ENCODE measurements around the gene PBXIP1. TPM values are rescaled to one million over a fixed set of nuclear protein-coding genes. Genes with fewer than 3 reads are reported as not detected.

Gene PBXIP1
- total and polyA plus RNA-seq, 2 of the 13 experiments (the other 11 are each of a cell fraction or from before 2014, with no cell fraction given), result 16.3 to 31.9 TPM

DNA sequence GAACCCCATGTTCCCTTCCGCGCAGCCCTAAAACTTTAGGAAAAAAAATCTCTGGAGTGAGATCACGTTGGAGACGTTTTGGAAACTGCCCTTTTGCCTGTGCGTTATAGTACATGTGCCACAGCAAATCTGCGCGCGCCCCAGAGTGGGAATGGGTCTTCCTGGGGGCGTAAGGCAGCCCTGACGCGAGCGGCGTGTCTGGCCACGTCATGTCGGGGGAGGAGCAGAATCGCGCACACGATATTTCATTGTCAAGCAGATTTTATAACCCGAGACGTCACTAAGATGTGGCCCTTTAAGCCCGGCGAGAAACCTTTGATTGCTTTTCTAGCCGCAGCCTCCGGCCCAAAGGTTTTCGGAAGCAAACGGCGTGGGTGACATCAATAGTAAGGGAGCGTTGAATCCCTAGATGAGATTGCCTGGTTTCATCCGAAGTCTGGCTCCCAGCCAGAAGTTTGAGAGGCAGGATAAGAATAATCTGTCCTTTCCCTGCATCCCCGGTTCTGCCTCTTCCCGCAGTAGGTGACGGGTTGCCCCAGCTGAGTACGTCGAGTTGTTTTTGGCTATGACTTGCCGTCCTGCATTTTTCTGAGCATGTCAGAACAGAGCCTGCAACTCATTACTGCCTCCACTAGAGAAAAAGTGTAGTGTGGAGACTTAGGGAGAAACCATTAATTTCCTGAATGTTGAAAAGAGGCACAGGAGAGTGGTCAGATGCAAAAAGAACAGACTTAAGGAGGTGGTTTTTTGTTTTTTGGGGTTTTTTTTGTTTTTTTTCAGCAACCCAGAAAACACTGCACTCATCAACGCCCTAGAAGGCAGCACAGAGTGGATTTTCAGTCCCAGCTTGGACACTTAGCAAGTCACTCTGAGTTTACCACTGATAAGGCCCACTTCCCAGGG is 18.6 kb downstream of the PBXIP1 start:
- BruUV-seq (replicated peaks), result TSS peak; percentile 97
- no peaks in the 10 kb centered on the region for H3K79me2 ChIP-seq (ENCODE audit: insufficient read depth, low read length)
- H3K27me3 ChIP-seq (ENCODE audit: control insufficient read depth in 1 of 2, insufficient read depth in 2 of 2, low read length in 2 of 2), result no peaks in the 10 kb centered on the region
- H3K4me3 ChIP-seq (replicated peaks in 1 of 3; ENCODE audit: insufficient read depth in 1 of 3, low read depth in 2 of 3, low read length in 3 of 3), result peak overlapping the region; percentile 57 to 77 (median 69)
- peak overlapping the region; percentile 95 for H3K9ac ChIP-seq (ENCODE audit: insufficient read depth, low read depth, low read length)
- ATAC-seq (peak; percentile 48), DNase-seq (ENCODE audit: low spot score) (peak; percentile 75), FAIRE-seq (no peak)
- H4K20me1 ChIP-seq (ENCODE audit: insufficient read depth, low read length), result no peaks in the 10 kb centered on the region
- in situ Hi-C loops (cut with HindIII; ENCODE audit: extremely low pct_ligation_motif_present, low pct_unique_long_range_greater_than_20kb), result no loop called here
- intact Hi-C loops (cut with micrococcal nuclease; ENCODE audit: unreplicated experiment), result loop anchor here (2.0 kb wide), 1 partner anchor 31 kb away; no protein-coding TSS in a partner anchor
- ChIA-PET CTCF (ENCODE audit: low intra/inter-chr PET ratio, low total read pairs) (interaction anchor here (1.3 kb wide), 1 partner anchor 31 kb away, joined by 6 read pairs; no protein-coding TSS in a partner anchor), POLR2A (interaction anchor here (1.1 to 2.6 kb wide), 18 partner anchors 8 to 1804 kb away, joined by 3 to 28 read pairs (median 6); partner anchors contain the start of genes EFNA4, MRPL24, PBXIP1 and PYGO2)
- peak overlapping the region; percentile 99 for H3K27ac ChIP-seq (ENCODE audit: extremely low read length, insufficient read depth, low read length)
- H3K9me3 ChIP-seq (ENCODE audit: low read length), result no peaks in the 10 kb centered on the region
- no peak overlapping the region for H2AFZ ChIP-seq (ENCODE audit: low read length)
- H3K36me3 ChIP-seq (replicated peaks in 1 of 2; ENCODE audit: control insufficient read depth in 1 of 2, insufficient read depth in 2 of 2, low read length in 2 of 2), result no peaks in the 10 kb centered on the region
- peaks cover 74% of the 10 kb centered on the region for H3K4me1 ChIP-seq (ENCODE audit: insufficient read depth, low read length)
- peak overlapping the region; percentile 91 for H3K4me2 ChIP-seq (ENCODE audit: low read depth, low read length)
- 2% methylated on average over 33 of the region's 36 CpGs for WGBS (ENCODE audit: low lambda C conversion rate)
- TF ChIP-seq ZNF720 (CRISPR knock-in tag; IDR thresholded peaks at IDR 0.05) (no peak), KLF12 (CRISPR knock-in tag; IDR thresholded peaks at IDR 0.05; ENCODE audit: borderline replicate concordance) (no peak), TFDP2 (CRISPR knock-in tag; IDR thresholded peaks at IDR 0.05) (no peak), ARID4A (CRISPR knock-in tag; IDR thresholded peaks at IDR 0.05; ENCODE audit: borderline replicate concordance) (0 out of 2 replicates have a peak, but pooled peaks have one; percentile 24), ZNF569 (CRISPR knock-in tag; IDR thresholded peaks at IDR 0.05; ENCODE audit: borderline replicate concordance) (no peak), IRF9 (CRISPR knock-in tag; IDR thresholded peaks at IDR 0.05; ENCODE audit: borderline replicate concordance) (no peak), SIN3A (IDR thresholded peaks at IDR 0.05; ENCODE audit: borderline replicate concordance, low read depth, low read length) (0 out of 2 replicates have a peak, but pooled peaks have one; percentile 38), TFE3 (CRISPR knock-in tag; IDR thresholded peaks at IDR 0.05) (no peak), ZNF460 (CRISPR knock-in tag; IDR thresholded peaks at IDR 0.05; ENCODE audit: borderline replicate concordance) (no peak)
- TF ChIP-seq, protein P1, sequence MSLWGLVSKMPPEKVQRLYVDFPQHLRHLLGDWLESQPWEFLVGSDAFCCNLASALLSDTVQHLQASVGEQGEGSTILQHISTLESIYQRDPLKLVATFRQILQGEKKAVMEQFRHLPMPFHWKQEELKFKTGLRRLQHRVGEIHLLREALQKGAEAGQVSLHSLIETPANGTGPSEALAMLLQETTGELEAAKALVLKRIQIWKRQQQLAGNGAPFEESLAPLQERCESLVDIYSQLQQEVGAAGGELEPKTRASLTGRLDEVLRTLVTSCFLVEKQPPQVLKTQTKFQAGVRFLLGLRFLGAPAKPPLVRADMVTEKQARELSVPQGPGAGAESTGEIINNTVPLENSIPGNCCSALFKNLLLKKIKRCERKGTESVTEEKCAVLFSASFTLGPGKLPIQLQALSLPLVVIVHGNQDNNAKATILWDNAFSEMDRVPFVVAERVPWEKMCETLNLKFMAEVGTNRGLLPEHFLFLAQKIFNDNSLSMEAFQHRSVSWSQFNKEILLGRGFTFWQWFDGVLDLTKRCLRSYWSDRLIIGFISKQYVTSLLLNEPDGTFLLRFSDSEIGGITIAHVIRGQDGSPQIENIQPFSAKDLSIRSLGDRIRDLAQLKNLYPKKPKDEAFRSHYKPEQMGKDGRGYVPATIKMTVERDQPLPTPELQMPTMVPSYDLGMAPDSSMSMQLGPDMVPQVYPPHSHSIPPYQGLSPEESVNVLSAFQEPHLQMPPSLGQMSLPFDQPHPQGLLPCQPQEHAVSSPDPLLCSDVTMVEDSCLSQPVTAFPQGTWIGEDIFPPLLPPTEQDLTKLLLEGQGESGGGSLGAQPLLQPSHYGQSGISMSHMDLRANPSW (CRISPR knock-in tag; IDR thresholded peaks at IDR 0.05; ENCODE audit: borderline replicate concordance), result 0 out of 2 replicates have a peak, but pooled peaks have one; percentile 33
